ENCODE measurements around the gene GLI2.

The GLI2 gene

DNA sequence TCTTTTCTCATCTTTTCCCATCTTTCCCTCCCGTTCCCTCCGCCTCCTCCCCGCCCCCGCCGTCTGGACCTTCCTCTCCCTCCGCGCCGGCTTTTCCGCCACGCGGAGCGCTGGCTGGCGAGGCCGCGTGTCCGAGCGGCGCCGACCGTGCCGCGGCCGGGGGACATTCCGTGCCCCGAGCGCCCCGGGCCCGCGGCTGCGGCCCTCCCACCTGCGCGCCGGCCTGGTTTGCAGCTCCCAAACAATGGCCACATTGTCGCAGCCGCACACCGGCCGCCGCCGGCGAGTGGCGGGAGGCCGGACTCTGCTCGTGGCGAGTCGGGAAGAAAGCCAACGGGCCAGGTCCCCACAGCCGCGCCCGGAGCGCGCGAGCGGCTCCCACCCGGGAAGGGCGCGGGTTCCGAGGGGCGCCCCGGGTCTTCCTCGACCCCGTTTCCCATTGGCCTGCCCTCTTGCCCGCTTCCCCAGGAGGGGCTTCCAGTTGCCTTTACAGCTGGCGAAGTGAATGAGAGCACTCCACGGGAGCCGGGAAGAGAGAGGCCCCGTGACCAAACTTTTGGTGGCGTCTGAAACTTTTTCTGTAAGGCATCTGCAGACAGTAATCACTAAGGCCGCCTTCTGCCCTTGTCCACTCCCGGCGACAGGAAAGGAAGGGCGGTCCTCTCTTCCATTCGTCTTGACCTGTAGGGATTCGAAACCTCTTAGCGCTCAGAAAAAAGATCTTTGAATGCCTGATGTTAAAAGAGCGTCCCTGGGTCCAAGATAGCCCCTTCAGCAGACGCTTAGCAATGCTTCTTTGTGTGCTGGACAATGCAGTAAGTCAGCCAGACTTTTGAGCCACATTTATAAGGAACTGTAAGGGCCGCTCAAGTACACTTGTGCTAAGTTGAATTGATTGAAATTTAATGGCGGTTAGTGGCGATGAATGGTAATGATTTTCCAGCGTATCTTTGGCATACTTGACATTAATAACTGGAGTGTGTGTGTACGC lies 6.2 kb downstream of the GLI2 start:
- TF ChIP-seq, protein P1, sequence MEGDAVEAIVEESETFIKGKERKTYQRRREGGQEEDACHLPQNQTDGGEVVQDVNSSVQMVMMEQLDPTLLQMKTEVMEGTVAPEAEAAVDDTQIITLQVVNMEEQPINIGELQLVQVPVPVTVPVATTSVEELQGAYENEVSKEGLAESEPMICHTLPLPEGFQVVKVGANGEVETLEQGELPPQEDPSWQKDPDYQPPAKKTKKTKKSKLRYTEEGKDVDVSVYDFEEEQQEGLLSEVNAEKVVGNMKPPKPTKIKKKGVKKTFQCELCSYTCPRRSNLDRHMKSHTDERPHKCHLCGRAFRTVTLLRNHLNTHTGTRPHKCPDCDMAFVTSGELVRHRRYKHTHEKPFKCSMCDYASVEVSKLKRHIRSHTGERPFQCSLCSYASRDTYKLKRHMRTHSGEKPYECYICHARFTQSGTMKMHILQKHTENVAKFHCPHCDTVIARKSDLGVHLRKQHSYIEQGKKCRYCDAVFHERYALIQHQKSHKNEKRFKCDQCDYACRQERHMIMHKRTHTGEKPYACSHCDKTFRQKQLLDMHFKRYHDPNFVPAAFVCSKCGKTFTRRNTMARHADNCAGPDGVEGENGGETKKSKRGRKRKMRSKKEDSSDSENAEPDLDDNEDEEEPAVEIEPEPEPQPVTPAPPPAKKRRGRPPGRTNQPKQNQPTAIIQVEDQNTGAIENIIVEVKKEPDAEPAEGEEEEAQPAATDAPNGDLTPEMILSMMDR (IDR thresholded peaks at IDR 0.05; ENCODE audit: borderline replicate concordance, insufficient read depth, low read depth, low read length): no peak
- H3K4me3 ChIP-seq (ENCODE audit: low read depth, low read length): no peak overlapping the region

DNA sequence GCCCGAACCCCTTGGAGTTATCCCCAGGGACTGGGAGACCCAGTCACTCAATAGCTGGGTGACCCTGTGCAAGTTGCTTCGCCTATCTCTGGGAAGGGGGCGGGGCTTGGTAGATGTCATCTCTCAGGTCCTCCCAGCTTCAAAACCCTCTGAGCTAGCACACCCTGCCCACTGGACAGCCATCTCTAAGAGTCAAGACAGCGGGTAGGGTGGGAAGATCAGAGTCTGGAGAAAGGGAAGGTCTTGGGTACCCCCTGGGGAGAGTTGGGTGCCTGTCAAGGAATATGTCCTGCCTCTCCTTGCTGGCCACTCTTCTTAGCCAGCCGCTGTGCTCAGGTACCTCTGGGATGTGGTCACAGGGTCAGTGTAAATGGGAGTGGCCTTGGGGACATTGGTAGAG lies 8.0 kb downstream of the GLI2 start:
- no peak overlapping the region for H3K4me3 ChIP-seq (ENCODE audit: low read depth, low read length)
- TF ChIP-seq, protein P1 (IDR thresholded peaks at IDR 0.05; ENCODE audit: borderline replicate concordance, insufficient read depth, low read depth, low read length): no peak

DNA sequence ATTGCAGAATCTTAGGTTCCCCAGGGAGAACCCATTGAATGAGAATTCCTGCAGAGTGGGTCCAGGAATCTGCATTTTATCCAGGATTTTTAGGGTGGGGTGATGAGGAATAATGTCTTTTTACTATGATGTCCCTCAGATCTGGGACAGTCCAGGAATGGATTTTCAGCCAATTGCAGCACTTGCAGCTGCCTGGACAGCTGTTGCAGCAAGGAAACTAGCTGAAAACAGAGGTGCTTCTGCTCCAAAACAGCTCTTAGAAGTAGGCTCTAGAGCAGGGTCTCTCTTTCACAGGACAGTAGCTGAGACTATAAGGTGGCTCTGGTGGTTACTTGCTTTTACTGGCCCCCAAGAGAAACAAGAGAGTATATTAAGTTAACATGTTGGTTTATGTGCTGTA lies 9.1 kb downstream of the GLI2 start:
- H3K4me3 ChIP-seq (ENCODE audit: low read depth, low read length): no peak overlapping the region
- TF ChIP-seq, protein P1 (IDR thresholded peaks at IDR 0.05; ENCODE audit: borderline replicate concordance, insufficient read depth, low read depth, low read length): no peak

DNA sequence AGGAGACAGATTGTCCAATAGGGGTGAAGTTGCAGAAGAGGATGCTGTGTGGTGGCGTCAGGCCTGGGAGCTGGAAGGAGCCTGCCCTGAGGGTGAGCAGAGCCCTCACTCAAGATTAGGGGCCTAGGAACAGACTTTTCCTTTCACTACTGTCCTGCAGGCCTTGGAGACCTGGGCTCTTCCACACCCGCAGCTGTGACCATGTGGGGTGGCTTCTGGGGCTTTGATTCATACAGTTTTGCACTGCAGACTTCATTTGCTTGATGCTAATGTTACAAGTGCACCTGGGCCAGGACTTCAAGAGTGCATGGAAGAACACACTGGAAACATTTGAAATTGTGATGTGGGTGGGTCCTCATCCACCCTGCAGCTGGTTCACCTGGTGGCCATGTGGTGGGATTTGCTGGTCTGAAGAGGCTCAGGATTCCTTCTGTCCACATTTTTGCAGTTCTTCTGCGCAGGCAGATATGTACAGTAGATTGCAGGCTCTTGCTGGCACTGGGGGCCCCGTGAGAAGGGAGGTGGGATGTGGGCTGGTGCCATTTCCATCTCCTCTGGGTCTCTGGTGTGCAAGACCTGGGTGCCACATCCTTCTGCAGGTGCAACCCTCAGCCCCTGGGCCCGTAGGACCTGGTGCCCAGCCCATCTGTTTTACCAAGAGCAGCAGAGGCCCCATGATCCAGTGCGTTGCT lies 9.9 kb downstream of the GLI2 start:
- TF ChIP-seq, protein P1 (IDR thresholded peaks at IDR 0.05; ENCODE audit: borderline replicate concordance, insufficient read depth, low read depth, low read length): no peak

DNA sequence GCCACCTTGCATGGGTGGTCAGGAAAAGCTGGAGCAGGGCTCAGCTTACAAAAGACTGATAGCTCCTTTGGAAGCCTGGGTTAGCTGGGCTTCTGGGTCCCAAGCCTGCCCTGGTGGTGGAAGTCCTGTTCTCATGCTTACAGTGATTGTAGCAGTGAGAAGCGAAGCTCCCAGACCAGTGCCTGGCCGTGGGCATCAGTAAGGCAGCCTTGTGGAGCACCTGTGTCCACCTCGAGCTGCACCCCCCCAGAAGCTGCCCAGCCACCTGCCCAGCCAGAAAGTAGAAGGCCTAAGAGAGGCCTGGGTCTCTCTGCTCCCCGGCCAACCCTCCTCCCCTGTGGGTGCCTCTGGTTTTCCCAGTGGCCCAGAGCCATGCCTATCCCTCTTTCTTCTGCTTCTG lies 10.5 kb downstream of the GLI2 start:
- H3K4me3 ChIP-seq (ENCODE audit: low read depth, low read length): no peak overlapping the region
- TF ChIP-seq, protein P1 (IDR thresholded peaks at IDR 0.05; ENCODE audit: borderline replicate concordance, insufficient read depth, low read depth, low read length): no peak

More for the DNA sequence above, 9.9 kb downstream of the GLI2 start:
- no peak overlapping the region for H3K4me3 ChIP-seq (ENCODE audit: low read depth, low read length)

DNA sequence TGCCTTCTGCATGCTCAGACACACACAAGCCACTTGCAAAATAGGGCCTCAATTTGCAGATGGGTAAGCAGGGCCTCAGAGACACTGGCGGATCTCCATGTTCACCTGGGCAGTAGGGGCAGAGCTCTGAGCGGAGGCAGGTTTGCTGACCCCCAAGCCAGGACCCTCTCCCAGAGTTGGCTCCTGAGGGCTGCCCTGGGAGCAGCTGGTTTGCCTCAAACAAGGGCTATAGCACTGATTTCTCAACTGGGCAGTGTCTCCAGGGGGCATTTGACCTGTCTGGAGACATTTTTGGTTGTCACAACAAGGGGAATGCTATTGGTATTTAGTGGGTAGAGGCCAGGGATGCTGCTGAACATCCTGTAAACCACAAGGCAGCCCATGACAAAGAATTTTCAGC lies 11.6 kb downstream of the GLI2 start:
- no peak overlapping the region for H3K4me3 ChIP-seq (ENCODE audit: low read depth, low read length)
- TF ChIP-seq, protein P1 (IDR thresholded peaks at IDR 0.05; ENCODE audit: borderline replicate concordance, insufficient read depth, low read depth, low read length): no peak

Data from GM12875 (cell line).